HEK293 (cell line): Measurements from ENCODE around the gene SOX13.

Source experiments
- EGR2 ChIP-seq: fragments of 450-650 bp; formaldehyde crosslinking; IDR thresholded peaks from 2 replicates; pipeline ENCODE4 v1.5.1; 2016; ENCODE audit warnings: low read depth, missing biosample characterization, missing genetic modification characterization
- GLI4 ChIP-seq: fragments of 450-650 bp; formaldehyde crosslinking; IDR thresholded peaks from 2 replicates; pipeline ENCODE4 v1.5.1; 2016; ENCODE audit warnings: missing biosample characterization, missing genetic modification characterization
- SETDB1 ChIP-seq: IDR thresholded peaks from one replicate; pipeline ENCODE4 v1.6.1; 2017; ENCODE audit warnings: mild to moderate bottlenecking, low read length, moderate library complexity, mixed read lengths; ENCODE audit not compliant: insufficient read length
- ZNF10 ChIP-seq: fragments of 450-650 bp; formaldehyde crosslinking; IDR thresholded peaks from 2 replicates; pipeline ENCODE4 v1.5.1; 2017; ENCODE audit warnings: missing biosample characterization, missing genetic modification characterization
- ZNF549 ChIP-seq: fragments of 450-650 bp; IDR thresholded peaks from 2 replicates; pipeline ENCODE4 v1.5.1; 2018; ENCODE audit warnings: missing biosample characterization, missing genetic modification characterization, mild to moderate bottlenecking, inconsistent platforms, moderate library complexity
- ZNF624 ChIP-seq: fragments of 450-650 bp; formaldehyde crosslinking; IDR thresholded peaks from 2 replicates; pipeline ENCODE4 v1.5.1; 2017; ENCODE audit warnings: missing biosample characterization, missing genetic modification characterization
- ZNF701 ChIP-seq: fragments of 450-650 bp; formaldehyde crosslinking; IDR thresholded peaks from 2 replicates; pipeline ENCODE4 v1.5.1; 2016; ENCODE audit warnings: missing biosample characterization, missing genetic modification characterization
- TF ChIP-seq, protein P1 (sequence below): fragments of 450-650 bp; formaldehyde crosslinking; IDR thresholded peaks from 2 replicates; pipeline ENCODE4 v1.5.1; 2016; ENCODE audit warnings: missing biosample characterization, missing genetic modification characterization
- TF ChIP-seq, protein P2 (sequence below): fragments of 450-650 bp; formaldehyde crosslinking; IDR thresholded peaks from 2 replicates; pipeline ENCODE4 v1.5.1; 2016; ENCODE audit warnings: missing biosample characterization, missing genetic modification characterization
- TF ChIP-seq, protein P3 (sequence below): fragments of 450-650 bp; formaldehyde crosslinking; IDR thresholded peaks from 2 replicates; pipeline ENCODE4 v1.5.1; 2016; ENCODE audit warnings: missing biosample characterization, missing genetic modification characterization, low read depth

DNA sequence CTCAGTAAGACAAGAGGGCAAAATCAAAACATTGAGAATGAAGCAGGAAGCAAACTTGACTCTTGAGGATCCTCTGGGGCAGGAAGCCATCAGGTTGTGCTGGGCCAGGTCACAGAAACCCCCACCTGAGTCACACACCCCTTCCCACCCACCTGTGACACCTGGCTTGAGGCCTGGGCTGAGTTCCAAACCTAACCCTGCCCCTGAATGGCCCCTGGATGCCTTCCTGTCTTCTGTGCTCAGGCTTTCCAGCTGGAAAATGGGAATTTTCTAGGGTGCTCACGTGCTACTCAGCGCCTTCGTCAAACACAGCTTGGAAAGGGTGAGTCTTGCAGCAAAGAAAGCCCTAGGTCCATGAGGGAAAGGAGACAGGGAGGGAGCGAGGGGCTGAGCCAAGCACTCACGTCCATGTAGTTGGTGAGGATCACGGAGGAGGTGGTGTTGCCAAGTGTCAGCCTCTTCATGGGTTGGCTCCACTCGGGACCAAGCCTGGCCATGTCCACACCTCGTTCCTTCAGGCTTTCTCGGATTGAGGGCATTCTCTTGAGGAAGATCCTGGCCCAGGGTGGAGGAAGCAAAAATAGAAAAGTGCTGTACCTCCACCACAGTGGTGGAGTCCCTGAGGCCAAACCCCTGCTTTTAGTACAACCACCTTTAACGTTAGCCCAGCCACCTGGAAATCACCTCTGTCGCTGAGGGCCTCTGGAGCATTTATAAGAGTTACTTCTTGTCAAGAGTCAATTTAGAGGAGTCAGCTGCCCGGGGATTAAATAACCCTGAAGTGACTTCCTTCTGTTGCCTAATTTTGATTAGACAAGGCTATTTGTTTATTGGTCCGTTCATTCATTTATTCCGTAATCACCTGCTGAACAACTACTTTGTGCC lies 88.9 kb downstream of the SOX13 start:
- TF ChIP-seq, protein P1, sequence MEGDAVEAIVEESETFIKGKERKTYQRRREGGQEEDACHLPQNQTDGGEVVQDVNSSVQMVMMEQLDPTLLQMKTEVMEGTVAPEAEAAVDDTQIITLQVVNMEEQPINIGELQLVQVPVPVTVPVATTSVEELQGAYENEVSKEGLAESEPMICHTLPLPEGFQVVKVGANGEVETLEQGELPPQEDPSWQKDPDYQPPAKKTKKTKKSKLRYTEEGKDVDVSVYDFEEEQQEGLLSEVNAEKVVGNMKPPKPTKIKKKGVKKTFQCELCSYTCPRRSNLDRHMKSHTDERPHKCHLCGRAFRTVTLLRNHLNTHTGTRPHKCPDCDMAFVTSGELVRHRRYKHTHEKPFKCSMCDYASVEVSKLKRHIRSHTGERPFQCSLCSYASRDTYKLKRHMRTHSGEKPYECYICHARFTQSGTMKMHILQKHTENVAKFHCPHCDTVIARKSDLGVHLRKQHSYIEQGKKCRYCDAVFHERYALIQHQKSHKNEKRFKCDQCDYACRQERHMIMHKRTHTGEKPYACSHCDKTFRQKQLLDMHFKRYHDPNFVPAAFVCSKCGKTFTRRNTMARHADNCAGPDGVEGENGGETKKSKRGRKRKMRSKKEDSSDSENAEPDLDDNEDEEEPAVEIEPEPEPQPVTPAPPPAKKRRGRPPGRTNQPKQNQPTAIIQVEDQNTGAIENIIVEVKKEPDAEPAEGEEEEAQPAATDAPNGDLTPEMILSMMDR (tag by site-specific recombination), result no peak
- no peak for TF ChIP-seq GLI4 (tag by site-specific recombination)
- TF ChIP-seq SETDB1, result no peak
- TF ChIP-seq, protein P2, sequence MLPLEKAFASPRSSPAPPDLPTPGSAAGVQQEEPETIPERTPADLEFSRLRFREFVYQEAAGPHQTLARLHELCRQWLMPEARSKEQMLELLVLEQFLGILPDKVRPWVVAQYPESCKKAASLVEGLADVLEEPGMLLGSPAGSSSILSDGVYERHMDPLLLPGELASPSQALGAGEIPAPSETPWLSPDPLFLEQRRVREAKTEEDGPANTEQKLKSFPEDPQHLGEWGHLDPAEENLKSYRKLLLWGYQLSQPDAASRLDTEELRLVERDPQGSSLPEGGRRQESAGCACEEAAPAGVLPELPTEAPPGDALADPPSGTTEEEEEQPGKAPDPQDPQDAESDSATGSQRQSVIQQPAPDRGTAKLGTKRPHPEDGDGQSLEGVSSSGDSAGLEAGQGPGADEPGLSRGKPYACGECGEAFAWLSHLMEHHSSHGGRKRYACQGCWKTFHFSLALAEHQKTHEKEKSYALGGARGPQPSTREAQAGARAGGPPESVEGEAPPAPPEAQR, result no peak
- TF ChIP-seq, protein P3, sequence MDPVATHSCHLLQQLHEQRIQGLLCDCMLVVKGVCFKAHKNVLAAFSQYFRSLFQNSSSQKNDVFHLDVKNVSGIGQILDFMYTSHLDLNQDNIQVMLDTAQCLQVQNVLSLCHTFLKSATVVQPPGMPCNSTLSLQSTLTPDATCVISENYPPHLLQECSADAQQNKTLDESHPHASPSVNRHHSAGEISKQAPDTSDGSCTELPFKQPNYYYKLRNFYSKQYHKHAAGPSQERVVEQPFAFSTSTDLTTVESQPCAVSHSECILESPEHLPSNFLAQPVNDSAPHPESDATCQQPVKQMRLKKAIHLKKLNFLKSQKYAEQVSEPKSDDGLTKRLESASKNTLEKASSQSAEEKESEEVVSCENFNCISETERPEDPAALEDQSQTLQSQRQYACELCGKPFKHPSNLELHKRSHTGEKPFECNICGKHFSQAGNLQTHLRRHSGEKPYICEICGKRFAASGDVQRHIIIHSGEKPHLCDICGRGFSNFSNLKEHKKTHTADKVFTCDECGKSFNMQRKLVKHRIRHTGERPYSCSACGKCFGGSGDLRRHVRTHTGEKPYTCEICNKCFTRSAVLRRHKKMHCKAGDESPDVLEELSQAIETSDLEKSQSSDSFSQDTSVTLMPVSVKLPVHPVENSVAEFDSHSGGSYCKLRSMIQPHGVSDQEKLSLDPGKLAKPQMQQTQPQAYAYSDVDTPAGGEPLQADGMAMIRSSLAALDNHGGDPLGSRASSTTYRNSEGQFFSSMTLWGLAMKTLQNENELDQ (tag by site-specific recombination), result no peak
- no peak for TF ChIP-seq ZNF624 (tag by site-specific recombination)
- no peak for TF ChIP-seq ZNF701 (tag by site-specific recombination)
- TF ChIP-seq ZNF10 (tag by site-specific recombination), result no peak
- TF ChIP-seq EGR2, result no peak
- no peak for TF ChIP-seq ZNF549 (tag by site-specific recombination)
